Esophagus muscularis mucosa (tissue), 3 donors: ENCODE data around the gene PEX11G.
"Not testable (repeated sequence)": the region's sequence is repeated elsewhere in the genome, so short reads cannot be mapped to it uniquely, and the experiment has no call there.

Experiments used
- POLR2A ChIP-seq: fragments of 450-650 bp; IDR thresholded peaks from one replicate; pipeline ENCODE4 v1.6.1; 2017; ENCODE audit warnings: antibody characterized with exemption, moderate library complexity, mild to moderate bottlenecking, low read depth
- TF ChIP-seq, protein P1 (sequence below), 3 experiments: fragments of 200-600 bp in 2 of 3; fragments of 450-650 bp in 1 of 3; sonication (generic) in 2 of 3; IDR thresholded peaks; one replicate each; pipeline ENCODE4 v1.5.1; 2017 to 2019; ENCODE audit warnings: antibody characterized with exemption in 3 of 3, mild to moderate bottlenecking in 2 of 3, moderate library complexity in 1 of 3

DNA sequence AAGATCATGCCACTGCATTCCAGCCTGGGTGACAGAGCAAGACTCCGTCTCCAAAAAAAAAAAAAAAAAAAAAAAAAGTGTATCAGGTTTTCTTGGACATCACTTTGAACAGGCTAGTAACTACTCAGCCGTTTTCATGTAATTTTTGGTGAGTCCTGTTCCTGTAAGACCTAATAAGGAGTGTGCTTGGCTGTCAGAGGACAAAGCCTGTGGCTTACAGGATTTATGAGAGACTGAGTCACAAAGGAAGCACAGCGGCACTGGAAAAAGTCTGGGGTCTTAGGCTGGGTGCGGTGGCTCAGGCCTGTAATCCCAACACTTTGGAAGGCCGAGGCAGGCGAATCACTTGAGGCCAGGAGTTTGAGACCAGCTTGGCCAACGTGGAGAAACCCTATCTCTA is 55.4 kb downstream of the PEX11G start:
- TF ChIP-seq POLR2A = not testable (repeated sequence)
- TF ChIP-seq, protein P1, sequence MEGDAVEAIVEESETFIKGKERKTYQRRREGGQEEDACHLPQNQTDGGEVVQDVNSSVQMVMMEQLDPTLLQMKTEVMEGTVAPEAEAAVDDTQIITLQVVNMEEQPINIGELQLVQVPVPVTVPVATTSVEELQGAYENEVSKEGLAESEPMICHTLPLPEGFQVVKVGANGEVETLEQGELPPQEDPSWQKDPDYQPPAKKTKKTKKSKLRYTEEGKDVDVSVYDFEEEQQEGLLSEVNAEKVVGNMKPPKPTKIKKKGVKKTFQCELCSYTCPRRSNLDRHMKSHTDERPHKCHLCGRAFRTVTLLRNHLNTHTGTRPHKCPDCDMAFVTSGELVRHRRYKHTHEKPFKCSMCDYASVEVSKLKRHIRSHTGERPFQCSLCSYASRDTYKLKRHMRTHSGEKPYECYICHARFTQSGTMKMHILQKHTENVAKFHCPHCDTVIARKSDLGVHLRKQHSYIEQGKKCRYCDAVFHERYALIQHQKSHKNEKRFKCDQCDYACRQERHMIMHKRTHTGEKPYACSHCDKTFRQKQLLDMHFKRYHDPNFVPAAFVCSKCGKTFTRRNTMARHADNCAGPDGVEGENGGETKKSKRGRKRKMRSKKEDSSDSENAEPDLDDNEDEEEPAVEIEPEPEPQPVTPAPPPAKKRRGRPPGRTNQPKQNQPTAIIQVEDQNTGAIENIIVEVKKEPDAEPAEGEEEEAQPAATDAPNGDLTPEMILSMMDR (IDR thresholded peaks at IDR 0.05) = not testable (repeated sequence)
